ENCODE measurements around the gene ZNF618. TPM values are rescaled to one million over a fixed set of nuclear protein-coding genes. Genes with fewer than 3 reads are reported as not detected.

The ZNF618 gene
- total and polyA plus RNA-seq, 9 donors: 8.2 to 28.9 (median 18.3) TPM

DNA sequence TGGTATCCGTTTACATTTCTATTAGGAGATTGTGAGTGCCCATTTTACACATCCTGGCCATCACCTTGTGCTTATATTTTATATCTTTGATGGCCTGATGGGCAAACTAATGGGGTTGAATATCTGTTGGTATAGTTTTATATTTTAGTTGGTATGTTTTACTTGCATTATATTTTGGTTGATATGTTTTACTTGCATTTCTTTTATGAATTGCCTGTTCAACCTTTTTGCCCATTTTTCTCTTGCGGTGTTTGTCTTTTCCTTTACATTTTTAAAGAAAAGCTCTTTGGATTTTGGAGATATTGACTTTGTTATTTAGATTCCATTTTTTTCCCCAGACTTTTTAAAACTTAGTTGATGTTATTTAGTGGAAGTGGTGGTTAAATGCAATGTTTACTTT, 14.6 kb downstream of the ZNF618 start:
- Histone ChIP-seq H3K4me1 (ENCODE audit: insufficient read depth) (peaks cover 10% of the 10 kb centered on the region), H3K27ac (no peak overlapping the region), H3K9me3 (no peaks in the 10 kb centered on the region), H3K27me3 (no peaks in the 10 kb centered on the region), H3K36me3 (no peaks in the 10 kb centered on the region), H3K4me3 (no peak overlapping the region)
- 99 to 100% (median 99%) methylated on average over 2 of the region's 2 CpGs for WGBS, 3 donors
- intact Hi-C loops (cut with DNase I): loop anchor here in 1 of 4 donors (10.0 kb wide), 1 partner anchor 84 kb away; no protein-coding TSS in a partner anchor
- DNase-seq: no peak
- TF ChIP-seq EP300 (IDR thresholded peaks at IDR 0.05) (no peak), POLR2A (IDR thresholded peaks at IDR 0.05) (no peak)
- TF ChIP-seq, protein P1, sequence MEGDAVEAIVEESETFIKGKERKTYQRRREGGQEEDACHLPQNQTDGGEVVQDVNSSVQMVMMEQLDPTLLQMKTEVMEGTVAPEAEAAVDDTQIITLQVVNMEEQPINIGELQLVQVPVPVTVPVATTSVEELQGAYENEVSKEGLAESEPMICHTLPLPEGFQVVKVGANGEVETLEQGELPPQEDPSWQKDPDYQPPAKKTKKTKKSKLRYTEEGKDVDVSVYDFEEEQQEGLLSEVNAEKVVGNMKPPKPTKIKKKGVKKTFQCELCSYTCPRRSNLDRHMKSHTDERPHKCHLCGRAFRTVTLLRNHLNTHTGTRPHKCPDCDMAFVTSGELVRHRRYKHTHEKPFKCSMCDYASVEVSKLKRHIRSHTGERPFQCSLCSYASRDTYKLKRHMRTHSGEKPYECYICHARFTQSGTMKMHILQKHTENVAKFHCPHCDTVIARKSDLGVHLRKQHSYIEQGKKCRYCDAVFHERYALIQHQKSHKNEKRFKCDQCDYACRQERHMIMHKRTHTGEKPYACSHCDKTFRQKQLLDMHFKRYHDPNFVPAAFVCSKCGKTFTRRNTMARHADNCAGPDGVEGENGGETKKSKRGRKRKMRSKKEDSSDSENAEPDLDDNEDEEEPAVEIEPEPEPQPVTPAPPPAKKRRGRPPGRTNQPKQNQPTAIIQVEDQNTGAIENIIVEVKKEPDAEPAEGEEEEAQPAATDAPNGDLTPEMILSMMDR (IDR thresholded peaks at IDR 0.05): no peak

DNA sequence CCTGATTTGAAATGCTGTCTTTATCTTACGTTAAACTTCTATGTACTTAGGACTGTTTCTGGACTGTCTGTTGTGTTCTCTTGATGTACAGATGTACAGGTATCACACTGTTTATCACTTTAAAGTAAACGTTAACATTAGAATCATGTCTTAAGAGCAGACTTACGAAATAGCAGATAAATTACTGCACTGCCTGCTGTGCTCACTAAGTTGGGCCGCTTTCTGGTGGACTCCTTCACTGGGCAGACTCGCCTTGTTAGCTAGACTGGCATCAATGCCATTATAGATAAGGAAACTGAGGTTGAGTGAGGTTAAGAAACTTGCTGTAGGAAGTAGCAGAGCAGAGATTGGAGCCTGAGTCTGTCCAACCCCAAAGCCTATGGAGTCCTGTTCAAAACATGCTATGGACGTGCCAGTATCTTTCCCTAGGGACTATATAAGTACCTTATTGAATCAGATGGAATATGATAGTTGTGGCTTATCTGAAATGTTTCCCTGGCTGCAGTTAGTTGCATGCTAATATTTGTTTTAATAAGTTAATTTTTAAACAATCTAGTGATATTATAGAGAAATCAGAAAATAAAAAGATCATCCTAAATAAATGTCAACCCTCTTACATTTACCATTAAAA, 16.9 kb downstream of the ZNF618 start:
- Histone ChIP-seq H3K27ac (no peak overlapping the region), H3K27me3 (no peaks in the 10 kb centered on the region), H3K4me3 (no peak overlapping the region), H3K36me3 (no peaks in the 10 kb centered on the region), H3K4me1 (ENCODE audit: insufficient read depth) (peaks cover 7% of the 10 kb centered on the region), H3K9me3 (no peaks in the 10 kb centered on the region)
- intact Hi-C loops (cut with DNase I): loop anchor here in 1 of 4 donors (10.0 kb wide), 1 partner anchor 82 kb away; no protein-coding TSS in a partner anchor
- 88 to 91% (median 90%) methylated on average over 6 of the region's 6 CpGs for WGBS, 3 donors
- no peak for TF ChIP-seq EP300 (IDR thresholded peaks at IDR 0.05)
- TF ChIP-seq, protein P1 (IDR thresholded peaks at IDR 0.05): no peak
- TF ChIP-seq POLR2A (IDR thresholded peaks at IDR 0.05): no peak
- DNase-seq: no peak

DNA sequence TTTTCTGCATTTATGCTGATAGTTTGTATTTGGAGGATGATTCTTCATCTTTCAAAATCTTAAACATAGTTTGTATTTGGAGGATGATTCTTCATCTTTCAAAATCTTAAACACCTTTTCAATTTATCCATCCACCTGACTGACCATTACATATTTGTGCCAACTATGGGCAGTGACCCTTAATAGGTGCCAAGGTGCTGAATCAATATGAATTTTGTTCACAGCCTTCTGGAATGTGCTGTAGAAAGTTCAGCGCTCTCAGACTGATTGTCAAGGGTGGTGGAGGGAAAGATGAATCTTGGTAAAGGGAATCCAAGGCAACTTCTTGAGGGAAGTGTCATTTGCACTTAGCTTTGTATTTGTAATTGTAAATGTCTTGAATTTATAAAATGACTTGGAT, 18.1 kb downstream of the ZNF618 start:
- H3K27me3 ChIP-seq: no peaks in the 10 kb centered on the region
- no peak overlapping the region for H3K27ac ChIP-seq
- peaks cover 3% of the 10 kb centered on the region for H3K4me1 ChIP-seq (ENCODE audit: insufficient read depth)
- 94 to 100% (median 100%) methylated on average over 1 of the region's 1 CpG for WGBS, 3 donors
- intact Hi-C loops (cut with DNase I): loop anchor here in 1 of 4 donors (10.0 kb wide), 1 partner anchor 81 kb away; no protein-coding TSS in a partner anchor
- TF ChIP-seq EP300 (IDR thresholded peaks at IDR 0.05): no peak
- TF ChIP-seq POLR2A (IDR thresholded peaks at IDR 0.05): no peak
- TF ChIP-seq, protein P1 (IDR thresholded peaks at IDR 0.05): no peak
- DNase-seq: no peak
- no peaks in the 10 kb centered on the region for H3K9me3 ChIP-seq
- no peak overlapping the region for H3K4me3 ChIP-seq
- H3K36me3 ChIP-seq: no peaks in the 10 kb centered on the region

DNA sequence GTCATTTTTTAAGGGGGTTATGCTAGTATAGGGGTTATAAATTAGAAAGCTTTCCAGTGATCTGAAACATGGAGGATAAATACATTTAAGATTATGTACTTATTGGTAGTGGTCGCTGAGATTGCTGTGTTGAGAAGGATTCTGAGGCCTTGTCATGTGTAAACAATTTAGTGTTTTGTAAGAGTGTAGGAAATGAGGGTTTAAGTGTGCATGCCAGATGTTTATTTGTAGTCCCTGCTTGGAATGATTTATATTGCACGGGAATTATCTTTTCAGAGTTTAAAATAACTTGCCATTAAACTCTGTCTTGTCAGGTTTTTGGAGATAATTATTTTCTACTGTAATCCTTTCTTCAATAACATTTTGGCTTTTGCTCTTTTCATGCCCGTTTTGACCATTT, 19.4 kb downstream of the ZNF618 start:
- Histone ChIP-seq H3K9me3 (no peaks in the 10 kb centered on the region), H3K27me3 (no peaks in the 10 kb centered on the region), H3K36me3 (no peaks in the 10 kb centered on the region), H3K4me1 (ENCODE audit: insufficient read depth) (no peaks in the 10 kb centered on the region), H3K4me3 (no peak overlapping the region), H3K27ac (no peak overlapping the region)
- WGBS, 3 donors: 65 to 71% (median 65%) methylated on average over 3 of the region's 3 CpGs
- intact Hi-C loops (cut with DNase I): loop anchor here in 1 of 4 donors (10.0 kb wide), 1 partner anchor 79 kb away; no protein-coding TSS in a partner anchor
- no peak for DNase-seq
- no peak for TF ChIP-seq EP300 (IDR thresholded peaks at IDR 0.05)
- TF ChIP-seq POLR2A (IDR thresholded peaks at IDR 0.05): no peak
- TF ChIP-seq, protein P1 (IDR thresholded peaks at IDR 0.05): no peak

All from ovary (tissue), 9 donors.